GM19193 (cell line): ENCODE measurements around the gene GOLGA3.

Source experiments
- POLR2A ChIP-seq: IDR thresholded peaks from 4 replicates; pipeline ENCODE4 v1.6.1; 2011; ENCODE audit not compliant: insufficient read depth, insufficient read length; ENCODE audit errors: extremely low read depth

GOLGA3 gene

DNA sequence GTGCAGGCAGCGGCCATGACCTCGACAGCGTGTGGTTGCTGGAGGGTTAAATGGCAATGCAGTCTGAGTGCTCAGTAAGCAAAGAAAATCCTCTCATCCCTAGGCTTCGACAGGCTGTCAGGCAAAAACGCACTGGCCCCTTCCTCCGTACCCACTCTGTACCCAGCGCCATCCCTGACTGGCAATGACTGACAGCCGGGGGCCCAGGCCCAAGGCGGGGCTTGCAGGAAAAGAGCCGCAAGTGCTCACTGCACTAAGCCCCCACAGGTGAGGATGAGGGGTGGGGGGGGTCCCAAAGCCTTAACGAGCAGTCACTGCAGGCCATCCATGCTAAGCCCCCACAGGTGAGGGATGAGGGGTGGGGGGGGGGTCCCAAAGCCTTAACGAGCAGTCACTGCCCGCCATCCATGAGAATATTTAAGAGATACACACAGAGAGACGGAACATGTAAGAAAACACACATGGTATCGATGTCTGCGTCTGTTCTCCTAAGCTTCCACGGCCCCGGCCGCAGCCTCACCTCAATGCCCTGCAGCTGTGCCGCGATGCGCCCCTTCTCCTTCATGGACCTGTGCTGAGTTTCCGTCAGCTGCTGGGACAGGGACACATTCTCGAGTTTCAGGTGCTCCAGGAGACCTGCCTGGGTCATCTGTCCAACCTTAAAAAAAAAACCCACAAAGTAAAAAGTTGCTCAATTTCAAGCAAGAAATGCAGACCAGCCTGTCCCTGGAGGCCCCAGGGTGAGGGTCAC is 30.7 kb downstream of the GOLGA3 start:
- TF ChIP-seq POLR2A: no peak

- no peak for TF ChIP-seq POLR2A
These were observed 32.8 kb downstream of the GOLGA3 start for GRCh38 chr12:132795847-132796246.

- TF ChIP-seq POLR2A: no peak
These were observed 39.6 kb downstream of the GOLGA3 start for GRCh38 chr12:132789099-132789471.

- no peak for TF ChIP-seq POLR2A
These were observed 40.1 kb downstream of the GOLGA3 start for GRCh38 chr12:132788375-132789098.

GRCh38 chr12:132787877-132788276 is 40.8 kb downstream of the GOLGA3 start:
- no peak for TF ChIP-seq POLR2A

GRCh38 chr12:132786192-132786591 is 42.5 kb downstream of the GOLGA3 start:
- no peak for TF ChIP-seq POLR2A

DNA sequence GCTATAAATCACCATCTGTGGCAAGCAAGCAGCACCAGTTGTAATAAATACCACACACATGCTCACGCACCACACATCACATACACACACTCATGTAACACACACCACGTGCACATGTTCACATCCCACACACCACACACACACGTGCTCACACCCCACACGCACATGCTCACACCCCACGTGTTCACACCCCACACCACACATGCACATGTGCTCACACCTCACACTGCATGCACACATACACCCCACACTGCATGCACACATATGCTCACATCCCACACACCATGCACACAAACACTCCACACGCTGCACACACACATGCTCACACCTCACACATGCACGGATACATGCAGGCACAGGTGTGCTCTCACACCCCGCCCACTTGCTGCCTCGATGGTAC is 44.1 kb downstream of the GOLGA3 start:
- TF ChIP-seq POLR2A: no peak

DNA sequence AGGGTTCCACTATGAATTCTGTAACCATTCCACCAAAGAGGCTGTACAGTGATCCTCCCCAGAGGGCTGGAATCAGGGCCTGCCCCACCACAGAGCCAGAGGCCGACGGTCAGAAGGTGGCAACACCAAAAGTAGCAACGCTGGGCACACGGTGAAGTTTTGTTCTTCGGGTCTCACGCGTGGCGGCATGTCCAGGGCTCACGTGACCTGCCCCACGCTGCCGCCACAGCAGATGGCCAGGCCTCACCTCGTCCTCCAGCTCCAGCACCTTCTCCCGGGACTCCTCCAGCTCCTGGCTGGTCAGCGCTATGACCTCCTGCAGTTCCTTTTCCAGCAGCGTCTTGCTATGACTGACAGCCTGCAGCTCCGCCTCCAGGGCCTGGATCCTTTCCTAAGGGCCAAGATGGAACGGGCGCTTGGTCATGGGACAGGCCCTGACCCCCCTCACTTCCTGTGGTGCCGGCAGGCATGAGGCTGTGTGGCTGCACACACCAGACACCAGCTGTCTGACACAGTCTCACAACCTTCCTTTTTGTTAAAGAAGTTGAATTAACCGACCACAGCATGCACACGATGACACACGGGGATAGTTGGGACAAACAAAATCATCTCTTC is 44.6 kb downstream of the GOLGA3 start:
- no peak for TF ChIP-seq POLR2A

DNA sequence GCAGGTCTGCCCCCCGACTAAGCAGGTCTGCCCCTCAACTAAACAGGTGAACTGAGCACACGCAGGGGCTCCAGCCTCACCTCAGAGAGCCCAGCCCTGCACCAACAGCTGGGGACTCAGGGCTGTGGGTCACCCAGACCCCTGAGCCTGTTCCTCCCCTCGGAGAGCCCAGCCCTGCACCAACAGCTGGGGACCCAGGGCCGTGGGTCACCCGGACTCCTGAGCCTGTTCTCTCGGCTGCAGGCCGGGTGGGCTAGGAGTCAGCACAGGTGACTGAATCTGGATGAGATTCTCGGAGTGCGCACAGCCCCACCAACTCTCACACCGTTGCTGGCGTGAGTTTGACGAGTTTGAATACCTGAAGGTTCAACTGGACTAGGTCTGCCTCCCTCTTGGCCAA is 46.7 kb downstream of the GOLGA3 start:
- TF ChIP-seq POLR2A: no peak

DNA sequence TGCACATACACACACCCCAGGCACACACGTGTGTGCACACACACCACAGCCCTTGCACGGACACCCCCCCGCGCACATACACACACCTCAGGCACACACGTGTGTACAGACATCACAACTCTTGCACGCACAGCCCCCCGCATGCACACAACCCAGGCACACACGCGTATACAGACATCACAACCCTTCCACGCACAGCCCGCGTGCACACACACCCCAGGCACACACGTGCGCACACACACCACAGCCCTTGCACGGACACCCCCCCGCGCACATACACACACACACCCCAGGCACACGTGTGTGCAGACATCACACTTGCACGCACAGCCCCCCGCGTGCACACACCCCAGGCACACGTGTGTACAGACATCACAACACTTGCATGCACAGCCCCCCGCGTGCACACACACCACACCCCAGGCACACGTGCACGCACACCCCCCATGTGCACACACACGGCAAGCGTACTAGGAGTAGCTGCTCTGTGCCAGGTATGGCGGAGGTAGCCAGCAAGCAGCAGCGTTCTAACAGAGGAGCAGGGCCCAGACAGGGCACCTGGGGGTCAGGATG is 48.8 kb downstream of the GOLGA3 start:
- TF ChIP-seq POLR2A: no peak

GRCh38 chr12:132777614-132778013 is 51.1 kb downstream of the GOLGA3 start:
- TF ChIP-seq POLR2A: no peak

GRCh38 chr12:132776816-132777568 is 51.7 kb downstream of the GOLGA3 start:
- no peak for TF ChIP-seq POLR2A

- TF ChIP-seq POLR2A: no peak
These were observed 53.0 kb downstream of the GOLGA3 start for GRCh38 chr12:132775502-132776229.

GRCh38 chr12:132774646-132775275 is 53.9 kb downstream of the GOLGA3 start:
- TF ChIP-seq POLR2A: no peak

DNA sequence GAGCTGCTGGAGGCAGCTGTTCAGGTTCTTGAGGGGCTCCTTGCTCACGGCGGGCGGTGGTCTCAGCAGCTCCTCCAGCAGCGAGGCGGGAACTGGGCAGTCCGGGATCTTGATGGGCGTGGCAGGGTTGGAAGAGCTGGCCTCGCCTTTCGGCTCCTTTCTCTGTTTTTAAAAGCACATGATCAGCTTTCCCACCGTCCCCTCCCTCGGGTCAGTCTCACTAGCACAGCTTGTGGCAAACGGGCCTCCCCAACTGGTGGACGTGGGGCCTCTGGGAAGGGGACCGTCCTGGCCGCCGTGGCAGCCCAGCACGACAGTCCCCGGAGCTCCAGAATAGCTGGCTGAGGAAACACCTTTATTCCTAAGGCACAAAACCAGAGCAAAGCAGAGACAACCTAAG is 54.5 kb downstream of the GOLGA3 start:
- TF ChIP-seq POLR2A: no peak
